HEK293 (cell line): ENCODE results near the gene SOCS6.

Experiments
- CTCF ChIA-PET: fragments of 350-600 bp; formaldehyde crosslinking; extraction: SDS; loops from one replicate; lab custom pipeline; 2021; ENCODE audit warnings: antibody characterized with exemption; lab: Yijun Ruan, JAX
- POLR2A ChIA-PET: fragments of 300-600 bp; formaldehyde crosslinking; extraction: SDS; loops from one replicate; lab custom pipeline; 2020; ENCODE audit warnings: antibody characterized with exemption, inconsistent platforms; lab: Yijun Ruan, JAX
- H3K27ac ChIP-seq: fragments of 200-500 bp; sonication (Bioruptor generic); 2 replicates; pipeline ENCODE4 v1.5.1; 2014; ENCODE audit warnings: low read depth, low read length, control low read depth, inconsistent platforms; ENCODE audit errors: extremely low read depth
- H3K36me3 ChIP-seq, 2 experiments: fragments of 200-500 bp in 1 of 2; sonication (Bioruptor generic) in 1 of 2; 1 replicate in 1 of 2; 2 replicates in 1 of 2; pipeline ENCODE4 v1.5.1; 2014 to 2017; ENCODE audit warnings: inconsistent platforms in 2 of 2, low read length in 2 of 2; ENCODE audit not compliant: control insufficient read depth in 2 of 2, insufficient read depth in 1 of 2
- H3K4me1 ChIP-seq: fragments of 200-500 bp; sonication (Bioruptor generic); 2 replicates; pipeline ENCODE4 v1.5.1; 2014; ENCODE audit warnings: mild to moderate bottlenecking, low read length, inconsistent platforms; ENCODE audit not compliant: control insufficient read depth, insufficient read depth
- H3K4me3 ChIP-seq: 2 replicates; pipeline ENCODE4 v1.5.1; 2011; ENCODE audit warnings: low read depth, mild to moderate bottlenecking, control low read depth, low read length, moderate library complexity
- H3K9me3 ChIP-seq: fragments of 200-500 bp; sonication (Bioruptor generic); 2 replicates; pipeline ENCODE4 v1.5.1; 2014; ENCODE audit warnings: low read depth, low read length, inconsistent platforms; ENCODE audit not compliant: control insufficient read depth, insufficient read depth
- AEBP2 ChIP-seq: fragments of 450-650 bp; formaldehyde crosslinking; IDR thresholded peaks from 2 replicates; pipeline ENCODE4 v1.5.1; 2016; ENCODE audit warnings: missing biosample characterization, missing genetic modification characterization, borderline replicate concordance
- GLIS1 ChIP-seq: fragments of 450-650 bp; formaldehyde crosslinking; IDR thresholded peaks from 2 replicates; pipeline ENCODE4 v1.5.1; 2016; ENCODE audit warnings: missing biosample characterization, missing genetic modification characterization
- PRDM10 ChIP-seq: fragments of 450-650 bp; formaldehyde crosslinking; IDR thresholded peaks from 2 replicates; pipeline ENCODE4 v1.5.1; 2016; ENCODE audit warnings: missing biosample characterization, missing genetic modification characterization
- PRDM6 ChIP-seq: fragments of 450-650 bp; formaldehyde crosslinking; IDR thresholded peaks from 2 replicates; pipeline ENCODE4 v1.5.1; 2017; ENCODE audit warnings: missing biosample characterization, missing genetic modification characterization
- SP7 ChIP-seq: fragments of 450-650 bp; formaldehyde crosslinking; IDR thresholded peaks from 2 replicates; pipeline ENCODE4 v1.5.1; 2016; ENCODE audit warnings: missing biosample characterization, missing genetic modification characterization
- WT1 ChIP-seq: fragments of 450-650 bp; formaldehyde crosslinking; IDR thresholded peaks from 2 replicates; pipeline ENCODE4 v1.5.1; 2016; ENCODE audit warnings: missing biosample characterization, missing genetic modification characterization
- ZBTB20 ChIP-seq: fragments of 450-650 bp; formaldehyde crosslinking; IDR thresholded peaks from 2 replicates; pipeline ENCODE4 v1.5.1; 2016; ENCODE audit warnings: missing biosample characterization, missing genetic modification characterization
- ZNF132 ChIP-seq: fragments of 450-650 bp; formaldehyde crosslinking; IDR thresholded peaks from 2 replicates; pipeline ENCODE4 v1.5.1; 2017; ENCODE audit warnings: missing biosample characterization, missing genetic modification characterization, borderline replicate concordance
- ZNF148 ChIP-seq: fragments of 450-650 bp; formaldehyde crosslinking; IDR thresholded peaks from 2 replicates; pipeline ENCODE4 v1.5.0; 2017; ENCODE audit warnings: missing biosample characterization, missing genetic modification characterization, borderline replicate concordance
- ZNF174 ChIP-seq: fragments of 450-650 bp; formaldehyde crosslinking; IDR thresholded peaks from 2 replicates; pipeline ENCODE4 v1.5.0; 2017; ENCODE audit warnings: missing biosample characterization, mild to moderate bottlenecking, missing genetic modification characterization
- ZNF248 ChIP-seq: fragments of 450-650 bp; formaldehyde crosslinking; IDR thresholded peaks from 2 replicates; pipeline ENCODE4 v1.5.1; 2017; ENCODE audit warnings: missing biosample characterization, missing genetic modification characterization
- ZNF274 ChIP-seq, 2 experiments: fragments of 200-500 bp in 1 of 2; fragments of 450-650 bp in 1 of 2; sonication (Bioruptor generic) in 1 of 2; formaldehyde crosslinking in 1 of 2; IDR thresholded peaks; 2 replicates each; pipeline versions ENCODE4 v1.5.1 to v1.6.1; 2014 to 2016; ENCODE audit warnings: borderline replicate concordance in 1 of 2, inconsistent platforms in 1 of 2, low read length in 1 of 2, missing biosample characterization in 1 of 2, missing genetic modification characterization in 1 of 2
- ZNF280D ChIP-seq: fragments of 450-650 bp; formaldehyde crosslinking; IDR thresholded peaks from 2 replicates; pipeline ENCODE4 v1.5.1; 2016; ENCODE audit warnings: missing biosample characterization, missing genetic modification characterization
- ZNF350 ChIP-seq: fragments of 450-650 bp; formaldehyde crosslinking; IDR thresholded peaks from 2 replicates; pipeline ENCODE4 v1.5.0; 2017; ENCODE audit warnings: missing biosample characterization, mild to moderate bottlenecking, missing genetic modification characterization
- ZNF404 ChIP-seq: fragments of 450-650 bp; formaldehyde crosslinking; IDR thresholded peaks from 2 replicates; pipeline ENCODE4 v1.5.1; 2017; ENCODE audit warnings: missing biosample characterization, missing genetic modification characterization
- ZNF48 ChIP-seq: fragments of 450-650 bp; formaldehyde crosslinking; IDR thresholded peaks from 2 replicates; pipeline ENCODE4 v1.5.1; 2016; ENCODE audit warnings: missing biosample characterization, missing genetic modification characterization
- ZSCAN23 ChIP-seq: fragments of 450-650 bp; formaldehyde crosslinking; IDR thresholded peaks from 2 replicates; pipeline ENCODE4 v1.5.1; 2016; ENCODE audit warnings: missing biosample characterization, missing genetic modification characterization

SOCS6 gene

GRCh38 chr18:70376137-70376913, 87.5 kb downstream of the SOCS6 start (continued):
- no peak for TF ChIP-seq ZNF248 (tag by site-specific recombination)

GRCh38 chr18:70376914-70377258, 88.0 kb downstream of the SOCS6 start:
- no peak overlapping the region for H3K27ac ChIP-seq
- CTCF ChIA-PET = no interaction called here
- no peak overlapping the region for H3K4me3 ChIP-seq
- TF ChIP-seq ZNF350 (tag by site-specific recombination) = no peak
- no peak for TF ChIP-seq ZBTB20
- no peak for TF ChIP-seq GLIS1 (tag by site-specific recombination)
- TF ChIP-seq ZNF404 (tag by site-specific recombination) = no peak
- no peak for TF ChIP-seq ZNF280D
- no peak for TF ChIP-seq ZNF48 (tag by site-specific recombination)
- TF ChIP-seq AEBP2 (tag by site-specific recombination) = no peak
- TF ChIP-seq ZNF132 = no peak
- TF ChIP-seq ZNF174 (tag by site-specific recombination) = no peak
- no peak for TF ChIP-seq PRDM10 (tag by site-specific recombination)
- TF ChIP-seq PRDM6 (tag by site-specific recombination) = no peak
- no peak for TF ChIP-seq ZSCAN23 (tag by site-specific recombination)
- no peak for TF ChIP-seq ZNF148 (tag by site-specific recombination)
- TF ChIP-seq SP7 (tag by site-specific recombination) = no peak
- TF ChIP-seq WT1 = no peak
- TF ChIP-seq ZNF274 (IDR thresholded peaks at IDR 0.05; ENCODE audit: low read length) = no peak
- TF ChIP-seq ZNF274 (tag by site-specific recombination; IDR thresholded peaks at IDR 0.05; ENCODE audit: borderline replicate concordance) = no peak
- no peaks in the 10 kb centered on the region for H3K9me3 ChIP-seq
- H3K4me1 ChIP-seq = peaks cover 7% of the 10 kb centered on the region
- H3K36me3 ChIP-seq = no peaks in the 10 kb centered on the region
- POLR2A ChIA-PET = no interaction called here
